PFSK-1 (cell line): ENCODE measurements around the gene POLE4.

Experiments used
- FOXP2 ChIP-seq: optimal IDR thresholded peaks from 2 replicates; pipeline ENCODE3; 2011; ENCODE audit warnings: borderline replicate concordance, control low read depth, inconsistent platforms; ENCODE audit not compliant: insufficient read depth; ENCODE audit errors: extremely low read length, extremely low read depth
- POLR2AphosphoS5 ChIP-seq: IDR thresholded peaks from 2 replicates; pipeline ENCODE4 v1.6.1; 2012; ENCODE audit warnings: low read depth, mild to moderate bottlenecking, control low read depth, low read length, moderate library complexity
- REST ChIP-seq, 2 experiments: IDR thresholded peaks; 2 replicates each; pipeline versions ENCODE4 v1.6.1 to v1.8.0; 2011 to 2012; ENCODE audit warnings: low read depth in 2 of 2, low read length in 2 of 2, control low read depth in 1 of 2, inconsistent platforms in 1 of 2, mild to moderate bottlenecking in 1 of 2, moderate library complexity in 1 of 2; ENCODE audit not compliant: insufficient read depth in 1 of 2
- SIN3A ChIP-seq: IDR thresholded peaks from 2 replicates; pipeline ENCODE4 v1.6.1; 2012; ENCODE audit warnings: mild to moderate bottlenecking, low read length, moderate library complexity, borderline replicate concordance; ENCODE audit not compliant: insufficient read depth
- TAF1 ChIP-seq: IDR thresholded peaks from 2 replicates; pipeline ENCODE4 v1.6.1; 2012; ENCODE audit warnings: low read length, control low read depth, borderline replicate concordance; ENCODE audit not compliant: insufficient read depth

Gene POLE4

DNA sequence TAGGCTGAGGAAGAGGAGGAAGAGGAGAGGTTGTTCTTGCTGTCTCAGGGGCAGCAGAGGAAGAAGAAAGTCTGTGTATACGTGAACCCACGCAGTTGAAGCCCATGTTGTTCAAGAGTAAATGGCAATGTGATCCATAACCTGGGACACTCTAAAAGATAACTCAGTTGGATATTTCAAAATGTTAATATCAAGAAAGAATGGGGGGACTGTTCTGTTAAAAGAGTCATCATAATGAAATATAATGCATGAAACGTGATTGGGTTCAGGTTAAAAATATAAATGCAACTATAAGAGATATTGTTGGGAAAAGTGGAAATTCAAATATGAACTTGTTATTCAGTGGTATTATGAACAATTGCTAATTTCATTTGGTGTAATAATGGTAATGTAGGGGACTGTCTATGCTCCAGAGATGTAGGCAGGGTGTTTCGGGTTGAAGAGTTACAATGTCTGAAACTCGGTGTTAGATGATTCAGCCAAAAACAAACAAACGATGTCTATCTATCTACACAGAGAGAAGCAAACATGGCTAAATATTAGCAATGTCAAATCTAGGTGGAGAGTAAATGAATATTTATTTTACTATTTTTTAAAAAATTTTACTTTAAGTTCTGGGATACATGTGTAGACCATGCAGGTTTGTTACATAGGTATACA, 21.1 kb upstream of the POLE4 start:
- no peak for TF ChIP-seq FOXP2
- TF ChIP-seq POLR2AphosphoS5: no peak
- no peak for TF ChIP-seq REST (IDR thresholded peaks at IDR 0.05; ENCODE audit: insufficient read depth in 1 of 2, low read depth in 2 of 2, low read length in 2 of 2)
- TF ChIP-seq SIN3A: no peak
- no peak for TF ChIP-seq TAF1

DNA sequence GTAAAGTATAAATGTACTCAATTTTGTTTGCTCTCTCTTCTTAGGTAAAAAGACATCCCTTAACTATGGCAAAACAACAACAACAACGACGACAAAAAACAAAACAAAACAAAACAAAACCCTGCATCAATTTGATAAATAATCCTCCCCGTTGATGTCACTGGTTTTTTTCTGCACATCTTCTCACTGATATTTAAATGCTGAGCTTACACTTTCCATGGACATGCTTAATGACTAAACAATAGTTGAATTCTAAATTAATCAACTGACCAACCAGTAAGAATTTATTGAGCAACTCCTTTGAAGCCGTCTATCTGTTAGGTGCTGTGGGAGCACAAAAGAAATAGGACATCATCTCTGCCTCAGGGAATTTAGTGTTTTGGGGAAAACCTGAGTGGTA, 20.2 kb upstream of the POLE4 start:
- TF ChIP-seq FOXP2 (no peak), POLR2AphosphoS5 (no peak), REST (IDR thresholded peaks at IDR 0.05; ENCODE audit: insufficient read depth in 1 of 2, low read depth in 2 of 2, low read length in 2 of 2) (no peak), SIN3A (no peak), TAF1 (no peak)

DNA sequence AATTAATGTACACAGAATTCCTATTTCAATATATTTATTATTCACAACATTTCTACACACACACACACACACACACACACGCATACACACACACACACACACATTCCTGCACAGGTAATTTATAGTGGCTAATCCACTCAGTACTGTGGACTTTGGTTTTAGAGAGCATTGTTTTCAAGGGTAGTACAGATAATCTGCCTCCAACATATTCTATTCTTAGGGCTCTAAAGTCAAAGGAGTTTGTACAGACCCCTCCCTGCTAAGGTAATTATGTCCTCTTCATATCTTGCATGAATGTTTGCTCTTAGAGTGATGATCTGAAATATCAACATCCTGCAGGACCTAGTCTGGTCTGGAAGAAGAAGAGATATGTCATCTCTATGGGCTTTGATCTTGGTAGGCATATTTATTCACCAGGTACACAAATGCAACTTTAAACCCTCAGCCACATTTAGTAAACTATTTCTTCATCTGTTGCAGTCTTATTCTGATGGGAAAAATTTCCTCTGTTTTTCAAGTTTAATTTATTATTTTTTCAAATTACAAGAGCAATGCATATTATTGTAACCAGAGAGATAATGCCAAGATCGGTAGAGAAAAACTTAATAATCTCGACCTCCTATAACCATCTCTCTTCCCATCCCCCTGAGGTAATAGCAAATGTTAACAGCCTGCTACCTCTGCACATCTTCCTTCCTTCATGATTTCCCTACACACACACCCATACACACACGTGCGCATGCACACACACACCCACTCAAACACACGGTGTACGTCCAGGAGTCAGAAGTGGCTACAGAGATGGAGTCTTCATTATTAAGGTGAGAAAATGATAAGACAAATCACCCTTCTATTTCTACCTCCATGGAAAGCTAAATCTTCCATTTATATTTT, 18.3 kb upstream of the POLE4 start:
- TF ChIP-seq REST (IDR thresholded peaks at IDR 0.05; ENCODE audit: insufficient read depth in 1 of 2, low read depth in 2 of 2, low read length in 2 of 2) (no peak), POLR2AphosphoS5 (no peak), SIN3A (no peak)

- TF ChIP-seq REST (IDR thresholded peaks at IDR 0.05; ENCODE audit: insufficient read depth in 1 of 2, low read depth in 2 of 2, low read length in 2 of 2) (no peak), TAF1 (no peak), FOXP2 (no peak), POLR2AphosphoS5 (no peak), SIN3A (no peak)
These were observed 17.2 kb upstream of the POLE4 start for GRCh38 chr2:74941284-74941683.

DNA sequence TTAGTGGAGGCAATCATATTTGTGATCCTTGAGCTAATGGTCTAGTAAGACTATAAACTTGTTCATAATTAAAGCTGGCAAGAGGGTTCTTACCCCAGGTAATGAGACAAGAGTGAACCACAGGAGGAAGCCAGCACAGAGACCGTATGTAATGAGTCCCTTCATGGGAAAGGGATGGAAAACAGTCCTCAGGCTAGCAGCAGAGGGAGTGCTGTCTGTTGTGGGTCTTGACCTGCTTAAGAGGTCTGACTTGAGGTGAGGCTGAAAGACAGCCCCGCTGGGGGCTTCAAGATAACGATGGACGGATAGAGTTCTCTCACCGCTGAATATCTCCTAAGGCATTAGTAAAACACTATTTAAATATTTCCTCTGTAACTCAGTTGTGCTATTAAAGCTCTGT, 16.2 kb upstream of the POLE4 start:
- TF ChIP-seq POLR2AphosphoS5 (no peak), SIN3A (no peak), FOXP2 (no peak), REST (IDR thresholded peaks at IDR 0.05; ENCODE audit: insufficient read depth in 1 of 2, low read depth in 2 of 2, low read length in 2 of 2) (no peak), TAF1 (no peak)
